ENCODE results near the gene RHBG.

- TF ChIP-seq CTCF (IDR thresholded peaks at IDR 0.05), result no peak
- TF ChIP-seq POLR2A (IDR thresholded peaks at IDR 0.05), result no peak
These were observed 10.4 kb upstream of the RHBG start for GRCh38 chr1:156358641-156359040.
